ENCODE results near the gene GNB1.
"Not testable (repeated sequence)": the region's sequence is repeated elsewhere in the genome, so short reads cannot be mapped to it uniquely, and the experiment has no call there.

Gene GNB1

DNA sequence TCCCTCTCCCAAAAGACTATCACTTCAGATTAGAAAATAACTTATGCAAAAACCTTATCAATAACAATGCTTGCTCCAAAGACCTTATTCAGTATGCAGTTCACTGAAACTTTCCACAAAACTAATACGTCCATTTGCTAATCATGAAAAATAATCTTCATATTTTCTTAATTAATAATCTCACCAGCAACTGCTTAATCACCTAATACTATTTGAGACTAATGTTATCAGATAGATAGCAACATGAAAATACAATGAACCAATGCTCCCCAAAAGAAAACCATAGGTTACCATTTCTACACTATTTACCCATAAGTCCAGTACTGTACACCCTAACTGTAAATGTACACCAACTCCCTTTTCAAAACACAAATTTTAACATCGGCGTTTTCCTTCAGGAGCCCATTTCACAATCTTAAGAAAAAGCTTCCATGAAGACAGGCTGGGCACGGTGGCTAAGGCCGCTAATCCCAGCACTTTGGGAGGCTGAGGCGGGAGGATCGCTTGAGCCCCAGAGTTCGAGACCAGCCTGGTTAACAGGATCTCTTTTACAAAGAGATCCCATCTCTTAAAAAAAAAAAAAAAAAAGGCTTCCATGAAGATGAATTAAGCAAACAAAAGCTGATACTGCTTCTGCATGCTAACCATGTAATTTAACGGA lies 1.7 kb downstream of the GNB1 start:
- no peak for DNase-seq

DNA sequence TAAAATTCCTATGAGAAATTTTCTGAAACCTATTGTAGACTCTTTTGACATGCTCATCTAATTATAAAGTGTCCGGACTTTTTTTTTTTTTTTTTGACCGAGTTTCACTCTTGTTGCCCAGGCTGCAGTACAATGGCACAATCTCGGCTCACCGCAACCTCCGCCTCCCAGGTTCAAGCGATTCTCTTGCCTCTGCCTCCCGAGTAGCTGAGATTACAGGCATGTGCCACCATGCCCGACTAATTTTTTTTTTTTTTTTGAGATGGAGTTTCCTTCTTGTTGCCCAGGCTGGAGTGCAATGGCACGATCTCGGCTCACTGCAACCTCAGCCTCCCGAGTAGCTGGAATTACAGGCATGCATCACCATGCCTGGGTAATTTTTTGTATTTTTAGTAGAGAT lies 7.0 kb downstream of the GNB1 start:
- DNase-seq = not testable (repeated sequence)

DNA sequence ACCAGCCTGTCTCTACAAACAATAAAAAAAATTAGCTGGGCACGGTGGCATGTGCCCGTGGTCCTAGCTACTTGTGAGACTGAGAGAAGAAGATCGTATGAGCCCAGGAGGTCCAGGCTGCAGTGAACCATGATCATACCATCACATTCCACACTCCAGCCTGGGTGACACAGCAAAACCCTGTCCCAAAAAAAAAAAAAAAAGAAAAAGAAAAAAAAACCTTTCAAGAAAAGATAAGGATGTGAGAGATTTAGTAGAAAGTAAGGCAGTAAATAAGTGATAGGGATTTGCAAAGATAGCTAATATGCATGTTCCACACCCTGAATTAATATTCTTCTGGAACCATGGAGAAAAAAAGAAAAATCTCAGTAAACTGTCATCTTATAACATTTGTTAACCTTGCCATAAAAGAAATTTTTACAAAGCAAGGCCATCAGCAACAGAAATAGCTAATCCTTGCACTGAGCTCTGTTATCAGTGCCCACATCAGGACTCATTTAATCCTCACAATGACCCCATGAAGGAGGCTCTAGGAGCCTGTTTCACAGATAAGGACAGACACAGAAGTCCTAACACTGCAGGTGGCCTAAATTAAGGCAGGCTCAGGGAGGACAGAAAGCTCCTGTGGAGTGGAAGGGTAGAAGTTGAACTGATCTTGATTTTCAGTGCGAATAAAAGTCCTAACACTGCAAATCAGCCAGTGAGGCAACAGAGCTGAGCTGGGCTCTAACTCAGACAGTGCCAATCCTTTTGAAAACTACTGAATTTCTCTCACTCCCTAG lies 7.6 kb downstream of the GNB1 start:
- no peak for DNase-seq

DNA sequence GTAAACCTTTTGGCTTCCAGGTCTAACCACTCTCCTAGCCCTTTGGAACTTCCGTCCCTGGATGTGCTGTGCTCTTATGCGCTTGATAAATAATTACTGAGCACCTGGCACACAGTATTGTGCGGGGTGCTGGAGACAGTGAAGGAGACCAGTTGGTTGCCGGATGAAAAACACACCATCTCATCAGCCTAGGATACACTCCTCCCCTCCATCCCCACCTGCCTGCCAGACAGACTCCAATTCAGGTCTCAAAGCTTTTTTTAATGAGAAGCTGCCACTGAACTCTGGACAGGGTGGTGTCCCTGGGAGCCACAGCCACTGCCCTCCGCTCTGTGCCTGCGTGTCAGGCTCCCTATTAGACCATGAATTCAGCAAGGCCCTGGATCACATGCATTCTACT lies 9.2 kb downstream of the GNB1 start:
- no peak for DNase-seq

DNA sequence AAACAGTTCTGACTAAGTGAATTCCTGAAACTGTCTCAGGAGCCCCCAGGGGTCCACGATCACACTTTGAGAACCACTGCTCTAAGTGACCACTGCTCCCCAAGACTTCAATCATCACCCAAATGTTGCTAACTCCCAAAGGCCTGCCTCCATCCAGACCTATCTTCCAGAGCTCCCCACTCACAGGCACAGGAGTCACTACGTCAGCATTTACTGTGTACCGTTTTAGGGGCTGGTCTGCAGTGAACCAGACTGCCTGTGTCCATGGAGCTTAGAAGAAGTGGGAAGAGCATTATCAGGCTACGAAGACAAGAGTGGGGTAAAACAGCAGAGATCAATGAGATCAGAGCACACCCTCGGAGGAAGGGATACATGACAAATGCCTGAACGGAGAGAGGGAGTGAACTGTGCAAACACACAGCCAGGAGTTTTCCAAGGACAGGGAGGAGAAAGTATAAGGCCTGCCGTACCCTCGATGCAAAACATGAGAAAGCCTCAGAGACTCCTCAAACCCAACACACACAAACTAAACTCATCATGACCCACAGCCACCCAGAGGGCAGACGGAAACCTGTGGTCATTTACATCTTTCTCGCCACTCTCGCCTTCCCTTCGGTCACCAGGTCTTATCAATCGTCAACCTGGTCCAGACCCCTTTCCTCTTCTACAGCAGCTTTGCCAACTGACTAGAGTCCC lies 10.1 kb downstream of the GNB1 start:
- DNase-seq = no peak

DNA sequence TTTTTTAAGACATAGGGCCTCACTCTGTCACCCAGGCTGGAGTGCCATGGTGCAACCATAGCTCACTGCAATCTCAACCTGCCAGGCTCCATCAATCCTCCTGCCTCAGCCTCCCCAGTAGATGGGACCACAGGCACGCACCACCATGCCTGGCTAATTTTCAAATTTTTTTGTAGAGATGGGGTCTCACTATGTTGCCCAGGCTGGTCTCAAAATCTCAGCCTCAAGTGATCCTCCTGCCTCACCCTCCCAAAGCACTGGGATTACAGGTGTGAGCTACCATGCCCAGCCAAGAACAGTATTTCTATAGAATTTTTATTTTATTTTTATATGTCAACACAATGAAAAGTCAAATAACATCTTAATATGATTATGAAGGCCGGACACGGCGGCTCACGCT lies 10.9 kb downstream of the GNB1 start:
- no peak for DNase-seq

DNA sequence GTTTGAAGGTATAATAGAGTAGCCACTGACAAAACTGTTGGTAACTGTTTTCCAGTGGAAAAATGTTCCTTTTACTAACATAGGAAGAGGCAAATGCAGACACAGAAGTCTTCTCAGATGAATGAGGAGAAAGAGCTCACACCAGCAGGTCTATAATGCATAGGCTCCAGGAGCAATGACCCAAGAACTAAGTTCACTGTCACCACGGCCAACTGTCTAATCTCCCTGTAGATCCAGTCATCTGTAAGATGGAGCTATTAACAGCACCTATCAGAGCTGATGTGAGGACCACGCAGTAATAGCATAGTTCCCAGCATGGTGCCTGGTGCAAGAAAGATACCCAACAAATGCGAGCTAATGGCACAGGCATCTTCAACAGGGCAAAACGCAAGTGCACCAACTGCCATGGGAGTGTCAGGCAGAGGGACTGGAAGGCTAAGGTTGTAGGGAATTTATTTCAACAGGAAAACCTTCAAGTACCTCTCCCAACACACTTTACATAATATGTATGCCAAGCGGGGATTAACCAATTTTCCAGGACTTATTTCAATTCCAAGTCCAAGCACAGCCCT lies 12.9 kb downstream of the GNB1 start:
- no peak for DNase-seq

DNA sequence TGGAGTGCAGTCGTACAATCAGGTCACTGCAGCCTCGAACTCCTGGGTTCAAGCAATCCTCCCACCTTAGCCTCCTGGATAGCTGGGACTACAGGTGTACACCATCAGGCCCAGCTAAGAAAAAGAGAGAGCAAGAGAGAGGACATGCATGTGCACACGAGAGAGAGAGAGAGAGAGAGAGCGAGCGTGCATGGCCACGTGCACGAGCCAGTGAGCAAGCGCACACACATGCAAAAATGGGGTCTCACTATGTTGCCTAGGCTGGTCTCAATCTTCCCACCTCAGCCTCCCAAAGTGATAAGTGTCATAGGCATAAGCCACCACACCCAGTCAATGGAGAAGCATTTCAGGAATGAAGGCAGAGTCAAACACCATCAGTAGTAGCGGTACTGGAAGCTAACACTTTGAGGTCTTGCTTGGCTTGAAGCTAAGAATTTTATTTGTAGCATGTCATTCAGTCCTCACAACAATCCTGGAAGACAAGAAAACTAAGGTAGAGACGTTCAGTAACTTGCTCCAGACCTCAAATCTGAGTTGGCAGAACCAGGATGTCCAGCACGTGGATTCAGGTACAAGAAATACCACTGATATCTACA lies 14.5 kb downstream of the GNB1 start:
- DNase-seq = no peak

DNA sequence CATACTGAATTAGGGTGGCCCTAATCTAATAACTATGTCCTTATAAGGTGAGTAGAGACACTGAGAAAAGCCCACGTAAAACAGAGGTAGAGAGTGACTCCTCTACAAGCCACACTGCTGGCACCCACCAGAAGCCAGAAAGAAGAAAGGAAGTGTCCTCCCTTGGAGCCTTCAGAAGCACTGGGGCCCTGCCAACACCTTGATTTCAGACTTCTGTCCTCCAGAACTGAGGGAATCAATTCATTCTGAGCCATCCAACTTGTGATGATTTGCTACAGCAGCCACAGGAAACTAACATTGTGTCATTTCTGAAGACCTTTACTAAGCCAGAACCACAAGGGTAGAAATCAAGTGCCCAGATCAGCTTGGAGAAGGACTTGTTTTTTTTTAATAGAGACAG lies 15.0 kb downstream of the GNB1 start:
- DNase-seq = no peak

DNA sequence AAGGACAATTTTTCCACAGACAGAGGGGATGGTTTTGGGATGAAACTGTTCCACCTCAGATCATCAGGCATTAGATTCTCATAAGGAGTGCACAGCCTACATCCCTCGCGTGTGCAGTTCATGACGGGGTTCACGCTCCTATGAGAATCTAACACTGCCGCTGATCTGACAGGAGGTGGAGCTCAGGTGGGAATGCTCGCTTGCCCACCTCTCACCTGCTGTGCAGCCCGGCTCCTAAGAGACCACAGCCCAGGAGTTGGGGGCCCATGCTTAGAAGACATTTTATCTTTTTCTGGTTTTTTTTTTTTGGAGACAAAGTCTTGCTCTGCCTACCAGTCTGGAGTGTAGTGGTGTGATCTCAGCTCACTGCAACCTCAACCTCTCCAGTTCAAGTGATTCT lies 16.0 kb downstream of the GNB1 start:
- DNase-seq = no peak

DNA sequence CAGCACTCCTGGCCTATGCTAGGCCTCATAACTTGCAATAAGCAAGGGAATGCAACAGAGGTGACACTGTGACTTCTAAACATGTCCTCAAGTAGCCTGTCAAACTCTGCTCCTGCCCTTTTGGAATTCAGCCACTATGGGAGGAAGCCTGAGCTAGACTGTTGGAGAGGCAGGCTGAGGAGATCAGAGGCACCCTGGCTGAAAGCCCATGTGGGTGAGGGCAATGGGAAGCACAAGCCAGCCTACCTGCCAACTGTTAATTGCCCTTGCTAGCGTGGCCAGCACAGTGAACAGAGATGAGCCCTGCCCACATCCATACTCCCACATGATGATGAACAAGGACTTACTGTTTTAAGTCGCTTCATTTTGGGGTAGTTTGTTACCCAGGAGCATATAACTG lies 17.7 kb downstream of the GNB1 start:
- no peak for DNase-seq

DNA sequence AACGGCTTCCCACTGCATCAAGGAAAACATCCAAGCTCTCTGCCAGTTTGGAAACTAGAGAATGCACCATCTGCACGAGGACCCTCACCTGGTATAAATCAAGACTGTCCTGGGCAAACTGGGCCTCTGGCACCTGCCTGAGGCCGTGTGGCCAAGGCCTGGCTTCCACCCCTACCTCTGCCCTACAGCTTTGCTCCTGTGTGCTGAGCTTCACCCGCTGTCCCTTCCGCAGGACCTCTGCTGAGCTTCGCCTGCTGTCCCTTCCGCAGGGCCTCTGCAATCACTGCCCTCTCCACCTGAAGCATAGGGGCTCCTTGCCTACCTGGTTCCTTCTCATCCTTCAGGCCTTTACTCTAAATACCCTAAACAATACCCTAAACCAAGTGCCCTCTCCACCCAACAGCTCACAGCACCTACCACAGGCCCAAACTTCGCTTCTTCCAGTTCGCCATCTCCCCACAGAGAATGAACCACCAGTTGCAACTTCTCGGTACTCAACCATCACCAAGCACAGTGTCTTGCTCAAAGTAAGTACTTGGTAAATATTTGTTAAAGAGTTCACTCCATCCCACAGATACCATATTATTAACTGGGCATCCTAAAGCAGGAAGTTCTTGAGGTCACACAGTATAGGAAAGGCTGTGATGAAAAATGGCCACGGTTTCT lies 18.4 kb downstream of the GNB1 start:
- no peak for DNase-seq

DNA sequence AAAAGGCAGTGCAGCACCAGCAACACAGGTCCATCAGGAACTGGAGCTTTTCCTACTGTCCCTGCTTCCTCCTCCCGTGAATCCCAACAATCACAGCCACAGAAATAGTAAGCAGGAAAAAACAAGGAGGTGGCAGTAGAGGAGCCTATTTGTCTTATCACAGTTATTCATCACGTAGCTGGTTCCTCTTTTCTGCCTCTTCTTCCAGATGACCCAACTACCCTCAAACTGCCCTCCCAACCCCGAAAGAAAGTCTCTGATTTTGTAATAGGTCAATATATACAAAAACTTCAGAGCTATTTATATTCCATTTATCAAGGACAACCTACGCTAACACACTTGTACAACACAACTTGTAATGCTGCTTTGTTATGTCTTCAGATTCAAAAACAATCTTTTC lies 21.4 kb downstream of the GNB1 start:
- no peak for DNase-seq

DNA sequence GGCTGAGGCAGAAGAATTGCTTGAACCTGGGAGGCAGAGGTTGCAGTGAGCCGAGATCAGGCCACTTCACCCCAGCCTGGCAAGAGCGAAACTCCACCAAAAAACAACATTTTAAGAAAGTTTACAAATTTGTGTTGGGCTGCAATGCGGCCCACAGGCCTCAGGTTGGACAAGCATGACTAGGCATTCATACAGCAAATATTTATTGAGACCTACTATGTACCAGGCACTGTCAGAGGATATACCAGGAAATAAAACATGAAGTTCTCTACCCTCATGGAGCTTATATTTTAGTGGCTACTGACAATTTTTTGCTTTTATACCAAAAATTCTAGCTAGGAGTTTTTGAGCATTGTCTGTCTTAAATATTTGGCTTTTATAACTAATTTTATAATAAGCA lies 23.7 kb downstream of the GNB1 start:
- DNase-seq = no peak

DNA sequence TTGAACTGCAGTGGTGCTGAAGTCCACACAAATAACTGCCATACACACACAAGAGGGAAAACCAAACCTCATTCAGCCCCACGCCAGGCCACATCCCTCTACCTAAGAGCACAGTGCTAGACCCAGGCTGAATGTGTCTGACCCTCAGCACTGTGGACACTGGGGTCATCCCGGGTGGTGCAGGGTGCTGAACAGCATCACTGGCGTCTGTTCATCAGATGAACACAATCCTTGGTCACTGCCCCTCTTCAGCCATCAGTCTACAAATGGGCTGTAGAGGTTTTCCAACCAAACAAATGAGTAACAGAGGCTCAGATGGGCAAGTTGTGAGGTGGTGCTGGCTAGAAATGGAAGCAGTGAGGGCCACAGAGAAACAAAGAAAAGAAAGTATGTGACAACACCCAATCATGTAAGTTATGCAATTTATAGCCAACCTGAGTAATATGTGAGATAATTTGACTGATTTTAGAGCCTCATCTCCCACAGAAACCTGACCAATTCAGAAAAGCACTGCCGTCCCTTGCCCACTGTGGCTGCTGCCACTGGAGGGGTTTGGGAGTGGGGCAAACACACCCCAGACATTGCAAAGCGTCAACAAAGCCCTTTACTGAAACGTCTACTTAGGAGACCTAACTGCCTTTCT lies 27.9 kb downstream of the GNB1 start:
- no peak for DNase-seq

DNA sequence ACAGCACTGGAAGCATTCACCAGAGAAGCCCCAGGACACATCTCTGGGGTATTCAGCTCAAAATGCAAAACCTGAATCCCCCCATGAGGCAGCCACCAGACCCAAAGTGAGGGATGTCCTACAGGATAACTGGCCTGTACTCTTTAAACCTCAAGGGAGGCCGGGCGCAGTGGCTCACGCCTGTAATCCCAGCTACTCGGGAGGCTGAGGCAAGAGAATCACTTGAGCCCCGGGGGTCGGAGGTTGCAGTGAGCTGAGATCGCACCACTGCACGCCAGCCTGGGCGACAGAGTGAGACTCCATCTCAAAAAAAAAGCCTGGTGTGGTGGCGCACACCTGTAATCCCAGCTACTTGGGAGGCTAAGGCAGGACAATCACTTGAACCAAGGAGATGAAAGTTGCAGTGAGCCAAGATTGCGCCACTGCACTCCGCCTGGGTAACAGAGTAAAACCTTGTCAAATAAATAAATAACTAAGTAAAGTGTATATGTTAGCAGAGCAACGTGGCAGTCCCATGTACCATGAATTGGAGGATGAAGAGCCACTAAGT lies 29.1 kb downstream of the GNB1 start:
- DNase-seq = not testable (repeated sequence)

DNA sequence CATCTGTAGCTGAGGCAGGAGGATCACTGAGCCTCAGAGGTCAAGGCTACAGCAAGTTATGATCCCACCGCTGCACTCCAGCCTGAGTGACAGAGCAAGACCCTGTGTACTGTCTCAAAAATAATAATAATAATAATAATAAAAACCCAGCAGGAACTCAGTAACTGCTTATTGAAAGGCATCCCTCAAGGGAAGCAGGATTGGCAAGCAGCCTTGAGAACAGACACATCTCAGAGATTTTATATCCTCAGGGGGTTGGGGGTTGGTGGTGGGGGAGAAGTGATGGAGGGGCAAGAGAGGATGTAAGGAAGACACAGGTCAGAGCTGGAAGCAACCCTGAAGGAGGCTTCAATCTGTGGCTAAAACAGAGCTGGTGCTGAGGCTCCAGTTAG lies 29.6 kb downstream of the GNB1 start:
- no peak for DNase-seq

DNA sequence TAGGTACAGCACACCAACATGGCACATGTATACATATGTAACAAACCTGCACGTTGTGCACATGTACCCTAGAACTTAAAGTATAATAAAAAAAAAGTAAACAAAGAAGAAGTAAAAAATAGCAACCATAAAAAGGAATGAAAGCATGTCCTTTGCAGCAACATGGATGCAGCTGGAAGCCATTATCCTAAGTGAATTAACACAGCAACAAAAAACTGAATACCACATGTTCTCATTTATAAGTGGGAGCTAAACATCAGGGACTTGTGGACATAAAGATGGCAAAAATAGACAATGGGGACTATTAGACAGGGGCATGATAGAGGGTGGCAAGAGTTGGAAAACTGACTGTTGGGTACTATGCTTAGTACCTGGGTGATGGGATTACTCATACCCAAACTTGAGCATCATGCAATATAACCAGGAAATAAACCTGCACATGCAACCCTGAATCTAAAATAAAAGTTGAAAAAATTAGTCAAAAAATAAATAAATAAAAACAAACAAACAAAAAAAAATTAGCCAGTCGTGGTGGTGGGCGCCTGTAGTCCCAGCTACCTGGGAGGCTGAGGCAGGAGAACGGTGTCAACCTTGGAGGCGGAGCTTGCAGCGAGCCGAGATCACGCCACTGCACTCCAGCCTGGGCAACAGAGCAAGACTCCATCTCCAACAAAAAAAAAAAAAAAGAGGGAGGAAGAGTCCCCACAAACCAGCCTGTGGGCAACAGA lies 30.8 kb downstream of the GNB1 start:
- not testable (repeated sequence) for DNase-seq

DNA sequence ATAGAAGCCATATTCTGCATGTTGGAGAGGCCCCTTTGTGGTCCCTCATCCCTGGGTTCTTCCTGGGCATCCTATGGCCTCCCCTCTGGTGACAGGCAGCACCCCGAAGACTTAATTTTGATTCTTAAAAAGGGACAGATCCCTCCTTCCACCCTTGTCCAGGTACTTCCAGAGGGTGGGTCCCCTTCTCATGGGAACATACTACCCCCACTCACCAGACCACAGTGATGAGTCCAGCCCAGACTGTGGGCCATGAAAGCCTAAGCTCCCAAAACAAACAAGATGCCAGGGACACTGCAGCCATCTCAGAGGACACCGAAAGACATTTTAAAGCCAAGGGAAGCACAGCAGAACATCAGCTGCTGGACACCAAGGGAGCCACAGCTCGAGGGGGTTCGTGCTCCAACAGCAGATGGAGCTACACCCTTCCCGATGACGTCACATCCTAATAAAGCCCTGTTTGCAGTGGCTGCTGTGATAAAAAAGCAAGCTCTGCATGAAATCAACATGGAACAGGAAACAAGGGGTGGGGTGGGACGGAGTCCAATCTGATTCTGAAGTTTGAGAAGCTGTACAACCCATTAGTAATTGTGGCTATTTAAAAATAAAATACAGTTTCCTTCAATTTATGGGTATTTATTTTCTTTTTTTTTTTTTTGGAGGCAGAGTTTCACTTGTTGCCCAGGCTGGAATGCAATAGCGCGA lies 32.4 kb downstream of the GNB1 start:
- DNase-seq = peak in 1 of 2 donors; percentile 58

DNA sequence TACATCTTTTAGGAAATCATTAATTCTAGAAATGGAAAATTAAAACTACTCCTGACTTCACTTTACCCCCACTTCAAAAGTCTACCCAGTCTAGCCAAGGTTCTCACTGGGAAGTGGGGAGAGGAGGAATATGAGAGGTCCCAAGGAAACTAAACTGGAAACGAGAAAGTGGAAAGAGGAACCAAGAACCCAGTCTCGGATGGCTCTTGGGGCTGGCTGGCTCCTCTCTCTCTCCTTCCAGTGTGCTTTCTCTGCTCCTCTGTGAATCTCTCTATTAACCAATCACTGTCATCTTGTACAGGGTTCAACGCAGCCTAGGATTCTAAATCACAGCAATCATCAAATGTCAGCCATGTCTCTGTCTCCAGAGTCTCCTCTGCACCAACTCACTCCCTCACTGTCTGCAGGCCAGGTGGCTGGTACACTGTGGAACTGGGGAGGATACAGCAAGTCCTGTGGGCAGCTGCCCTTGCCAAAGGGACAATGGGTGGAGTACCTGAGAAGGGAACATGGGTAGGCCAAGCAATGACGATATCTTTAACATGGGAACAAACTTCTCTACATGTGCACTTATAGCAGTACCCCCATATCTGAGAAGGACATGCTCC lies 33.7 kb downstream of the GNB1 start:
- no peak for DNase-seq

Data from hippocampal formation (tissue), 2 donors.